Stimulated activated CD4-positive, alpha-beta T cell treated with anti-CD3 and anti-CD28 coated beads, Interleukin-4, amount 100 ng/mL, for 1 hour (primary cell): ENCODE results near the gene RNASE3.
"Not testable (repeated sequence)": the region's sequence is repeated elsewhere in the genome, so short reads cannot be mapped to it uniquely, and the experiment has no call there.

Source experiments
- DNase-seq: peaks from one replicate; pipeline ENCODE4 v3.0.0-alpha.2; 2020

Gene RNASE3

DNA sequence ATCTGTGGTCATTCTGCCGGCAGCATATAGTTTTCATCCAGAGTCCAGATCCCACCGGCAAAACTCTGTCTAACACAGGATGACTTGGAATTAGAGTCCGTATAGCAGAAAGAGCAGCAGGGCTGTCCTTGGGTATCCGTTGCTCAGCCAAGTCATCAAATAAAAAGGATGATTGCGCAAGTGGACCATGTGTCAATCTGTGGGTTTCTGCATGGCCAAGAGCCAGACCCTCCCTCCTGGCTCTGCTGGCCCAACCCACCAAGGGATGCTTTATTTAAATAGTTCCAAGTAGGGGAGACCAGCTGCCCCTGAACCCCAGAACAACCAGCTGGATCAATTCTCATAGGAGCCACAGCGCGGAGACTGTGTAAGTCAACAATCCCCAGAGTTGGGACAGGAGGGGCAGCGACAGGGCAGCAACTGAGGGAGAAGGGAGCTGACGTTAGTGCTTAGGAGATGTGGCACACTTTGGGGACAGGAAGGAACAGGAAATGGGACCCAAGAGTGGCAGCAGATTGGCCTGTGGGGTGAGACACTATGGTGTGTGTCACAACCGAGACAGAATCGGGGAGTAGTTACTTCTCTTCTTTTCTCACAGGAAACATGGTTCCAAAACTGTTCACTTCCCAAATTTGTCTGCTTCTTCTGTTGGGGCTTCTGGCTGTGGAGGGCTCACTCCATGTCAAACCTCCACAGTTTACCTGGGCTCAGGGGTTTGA is 28.0 kb downstream of the RNASE3 start:
- DNase-seq, result not testable (repeated sequence)

- DNase-seq, result not testable (repeated sequence)
Measured at GRCh38 chr14:20923766-20924297, 32.6 kb downstream of the RNASE3 start.

GRCh38 chr14:20934148-20934762 is 43.1 kb downstream of the RNASE3 start:
- DNase-seq, result peak; percentile 16

DNA sequence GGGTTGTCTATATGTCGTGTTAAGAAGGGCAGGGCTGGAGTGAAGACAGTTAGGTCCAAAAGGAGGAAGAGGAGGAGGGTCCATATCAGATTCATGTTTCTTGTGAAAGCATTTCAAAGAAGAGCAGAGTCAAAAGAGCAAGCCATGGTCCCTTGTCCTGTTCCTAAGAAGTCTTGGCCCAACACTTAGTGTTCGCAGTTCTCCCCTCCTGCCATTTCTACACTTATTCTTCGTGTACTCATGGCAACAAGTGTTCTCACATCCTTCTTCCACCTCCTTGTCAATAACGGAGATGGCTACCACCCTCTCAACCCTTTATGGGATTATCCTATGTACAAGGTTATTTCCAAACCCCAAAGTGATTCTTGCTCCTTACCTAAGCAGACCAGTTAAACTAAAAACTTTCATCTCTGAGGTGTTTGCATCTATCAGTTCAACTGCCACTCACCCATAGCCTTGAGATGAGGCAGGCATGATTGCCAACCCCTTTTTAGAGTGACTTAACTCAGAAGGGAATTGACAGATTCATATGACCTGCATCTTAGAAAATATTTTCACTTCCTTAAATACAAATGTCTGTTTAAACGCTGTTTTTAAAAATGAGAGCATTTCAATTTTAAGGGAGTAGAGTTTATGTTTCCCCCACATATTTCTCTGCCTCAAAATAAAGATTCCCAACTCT is 44.3 kb downstream of the RNASE3 start:
- no peak for DNase-seq
